Lower lobe of right lung (tissue), 2 donors: ENCODE data around the gene TAF1A. TPM values are rescaled to one million over a fixed set of nuclear protein-coding genes. Genes with fewer than 3 reads are reported as not detected.

Source experiments
- ATAC-seq, 2 donors: fragments of 200-7000 bp; cut with Tn5 transposase; one replicate each; pipeline ENCODE4 v1.9.1; 2020 to 2022; ENCODE audit warnings: mild to moderate bottlenecking in 2 of 2, moderate library complexity in 2 of 2
- DNase-seq: peaks from one replicate; pipeline ENCODE4 v3.0.0-alpha.2; 2020
- H3K27ac ChIP-seq: fragments of 200-600 bp; one replicate; pipeline ENCODE4 v1.8.0; 2022
- H3K27me3 ChIP-seq: fragments of 200-600 bp; one replicate; pipeline ENCODE4 v1.8.0; 2022; ENCODE audit warnings: low read depth
- H3K36me3 ChIP-seq: fragments of 200-600 bp; one replicate; pipeline ENCODE4 v1.8.0; 2022; ENCODE audit warnings: mild to moderate bottlenecking
- H3K4me1 ChIP-seq: fragments of 200-600 bp; one replicate; pipeline ENCODE4 v1.8.0; 2022
- H3K4me3 ChIP-seq: fragments of 200-600 bp; one replicate; pipeline ENCODE4 v1.8.0; 2022; ENCODE audit warnings: mild to moderate bottlenecking
- H3K9me3 ChIP-seq: fragments of 200-600 bp; one replicate; pipeline ENCODE4 v1.8.0; 2022
- CTCF ChIP-seq: fragments of 200-600 bp; IDR thresholded peaks from one replicate; pipeline ENCODE4 v1.8.0; 2022; ENCODE audit warnings: antibody characterized with exemption, mild to moderate bottlenecking
- intact Hi-C: fragments of 100-400 bp; cut with DNase I; formaldehyde crosslinking; loops from one replicate; pipeline ENCODE4 v1.11.0; 2022
- total RNA-seq: library from RNA; stranded (reverse); fragmentation: NEBNext Ultra II Directional; extraction: Animal tissue kit (Norgen Biotek cat#: 25700); gene quantifications from one replicate; pipeline ENCODE4 v1.2.1, GENCODE V29; 2021
- donor health status: DM: no; HTN: yes; CAD: no; lungs with severe emphysema.

TAF1A gene
- total RNA-seq, 1 donor from 2014 or later, result 9.7 TPM

GRCh38 chr1:222582099-222582774 lies 7.5 kb downstream of the TAF1A start:
- Histone ChIP-seq H3K9me3 (no peaks in the 10 kb centered on the region), H3K27ac (no peak overlapping the region), H3K4me3 (no peak overlapping the region), H3K27me3 (no peaks in the 10 kb centered on the region), H3K4me1 (peaks cover 19% of the 10 kb centered on the region), H3K36me3 (peaks cover 18% of the 10 kb centered on the region)
- DNase-seq (no peak), ATAC-seq (no peak)
- intact Hi-C loops, result no loop called here
- no peak for TF ChIP-seq CTCF

DNA sequence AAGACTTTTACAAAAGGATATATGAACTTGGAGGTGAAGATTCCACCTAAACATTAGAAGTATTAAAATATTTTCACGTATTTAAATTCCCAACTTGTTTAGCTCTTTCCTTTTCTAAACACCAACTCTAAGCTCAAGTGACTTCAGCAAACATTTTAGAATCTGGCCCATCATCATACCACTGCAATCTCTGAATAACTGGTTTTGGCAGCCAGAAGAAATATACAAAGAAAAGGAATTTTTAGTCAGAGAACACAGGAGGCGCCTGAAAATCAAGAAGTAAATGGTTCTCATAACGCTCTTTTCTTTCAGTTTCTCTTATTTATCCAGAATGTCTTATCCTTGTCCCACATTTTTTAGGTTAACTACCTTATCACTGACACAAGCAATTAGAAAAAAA lies 10.4 kb downstream of the TAF1A start:
- Histone ChIP-seq H3K36me3 (peaks cover 30% of the 10 kb centered on the region), H3K27ac (no peak overlapping the region), H3K4me1 (peaks cover 12% of the 10 kb centered on the region), H3K4me3 (no peak overlapping the region), H3K27me3 (no peaks in the 10 kb centered on the region), H3K9me3 (no peaks in the 10 kb centered on the region)
- ATAC-seq (no peak), DNase-seq (no peak)
- intact Hi-C loops, result no loop called here
- TF ChIP-seq CTCF, result no peak

- Histone ChIP-seq H3K27ac (no peak overlapping the region), H3K36me3 (peaks cover 37% of the 10 kb centered on the region), H3K27me3 (no peaks in the 10 kb centered on the region), H3K9me3 (no peaks in the 10 kb centered on the region), H3K4me3 (no peak overlapping the region), H3K4me1 (no peaks in the 10 kb centered on the region)
- no peak for ATAC-seq
- TF ChIP-seq CTCF, result no peak
- intact Hi-C loops, result no loop called here
- no peak for DNase-seq
Measured at GRCh38 chr1:222570837-222571236, 18.9 kb downstream of the TAF1A start.

DNA sequence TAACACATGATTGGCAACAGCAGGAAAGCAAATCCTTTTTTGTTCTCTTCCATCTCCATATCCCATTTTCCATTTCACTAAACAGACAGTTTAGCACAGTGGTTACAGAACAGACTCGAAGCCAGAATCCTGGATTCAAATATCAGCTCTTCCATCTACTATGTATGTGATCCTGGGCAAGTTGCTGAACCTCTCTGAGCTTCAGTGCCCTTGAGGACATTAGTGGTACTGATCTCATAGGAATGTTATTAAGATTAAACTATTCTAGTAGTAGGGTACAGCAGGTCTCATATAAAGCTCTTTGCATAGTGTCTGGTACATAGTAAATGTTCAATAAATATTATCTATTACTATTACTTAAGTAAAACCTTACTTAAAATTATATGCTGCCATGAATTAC lies 28.1 kb downstream of the TAF1A start:
- intact Hi-C loops, result no loop called here
- H3K4me1 ChIP-seq, result no peaks in the 10 kb centered on the region
- H3K27me3 ChIP-seq, result no peaks in the 10 kb centered on the region
- peaks cover 62% of the 10 kb centered on the region for H3K36me3 ChIP-seq
- no peak overlapping the region for H3K4me3 ChIP-seq
- no peak for ATAC-seq
- no peaks in the 10 kb centered on the region for H3K9me3 ChIP-seq
- TF ChIP-seq CTCF, result no peak
- DNase-seq, result no peak
- H3K27ac ChIP-seq, result no peak overlapping the region

GRCh38 chr1:222557574-222557973 lies 32.2 kb downstream of the TAF1A start:
- H3K27ac ChIP-seq, result no peak overlapping the region
- no peak overlapping the region for H3K4me3 ChIP-seq
- no peak for TF ChIP-seq CTCF
- no peaks in the 10 kb centered on the region for H3K9me3 ChIP-seq
- intact Hi-C loops, result no loop called here
- H3K4me1 ChIP-seq, result no peaks in the 10 kb centered on the region
- H3K27me3 ChIP-seq, result no peaks in the 10 kb centered on the region
- DNase-seq (no peak), ATAC-seq (no peak)
- peaks cover 67% of the 10 kb centered on the region for H3K36me3 ChIP-seq
